Ureter (tissue), 1 donor: ENCODE measurements around the gene MICB. TPM values are rescaled to one million over a fixed set of nuclear protein-coding genes. Genes with fewer than 3 reads are reported as not detected.

Source experiments
- DNase-seq: peaks from one replicate; pipeline ENCODE4 v3.0.0-alpha.2; 2020; ENCODE audit warnings: low spot score
- total RNA-seq: library from RNA; stranded (reverse); gene quantifications from one replicate; pipeline ENCODE4 v1.2.4, GENCODE V29; 2023
- donor health status: DM: yes; HTN: yes; CAD: no.

The MICB gene
- total RNA-seq, 1 donor from 2014 or later: 2.9 TPM

DNA sequence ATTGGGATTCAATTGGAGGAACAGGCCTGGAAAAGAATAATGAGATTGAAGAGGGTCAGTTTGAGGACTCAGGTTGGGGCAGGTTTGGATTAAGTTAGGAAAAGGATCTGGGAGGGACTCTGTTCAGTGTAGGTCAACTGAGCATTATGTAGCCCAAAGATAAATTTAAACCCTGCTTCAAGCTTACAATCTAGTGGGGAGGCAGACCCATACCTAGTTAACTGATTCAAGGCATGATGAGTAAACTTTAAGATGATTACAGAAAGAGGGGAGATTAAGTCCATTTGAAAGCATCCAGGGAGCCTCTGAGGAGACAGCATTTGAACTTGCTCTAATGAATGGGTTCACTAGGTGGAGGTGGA is 62.7 kb downstream of the MICB start:
- no peak for DNase-seq

Other genes with a start within 250 kb of the MICB start
- gene HLA-C, start 226.1 kb upstream of the MICB start, total RNA-seq: 451 TPM
- 562 TPM for gene HLA-B, start 141.0 kb upstream of the MICB start, total RNA-seq
- gene MICA, start 94.5 kb upstream of the MICB start, total RNA-seq: 27.7 TPM
- gene MCCD1, start 30.8 kb downstream of the MICB start, total RNA-seq: not detected
- gene DDX39B, start 43.9 kb downstream of the MICB start, total RNA-seq: 368 TPM
- gene ATP6V1G2, start 48.5 kb downstream of the MICB start, total RNA-seq: 0.65 TPM
- 21.9 TPM for gene NFKBIL1, start 49.5 kb downstream of the MICB start, total RNA-seq
- gene LTA, start 74.1 kb downstream of the MICB start, total RNA-seq: not detected
- gene TNF, start 77.4 kb downstream of the MICB start, total RNA-seq: 0.36 TPM
- 0.42 TPM for gene LTB, start 84.3 kb downstream of the MICB start, total RNA-seq
- gene LST1, start 88.1 kb downstream of the MICB start, total RNA-seq: 6.7 TPM
- not detected for gene NCR3, start 94.9 kb downstream of the MICB start, total RNA-seq
- 6.7 TPM for gene AIF1, start 117.1 kb downstream of the MICB start, total RNA-seq
- 186 TPM for gene PRRC2A, start 122.6 kb downstream of the MICB start, total RNA-seq
- 234 TPM for gene BAG6, start 154.5 kb downstream of the MICB start, total RNA-seq
- gene APOM, start 157.7 kb downstream of the MICB start, total RNA-seq: 2.4 TPM
- 21.5 TPM for gene C6orf47, start 162.6 kb downstream of the MICB start, total RNA-seq
- 15.3 TPM for gene GPANK1, start 166.9 kb downstream of the MICB start, total RNA-seq
- gene CSNK2B, start 167.9 kb downstream of the MICB start, total RNA-seq: 149 TPM
- gene LY6G5B, start 171.8 kb downstream of the MICB start, total RNA-seq: 20.6 TPM
- gene LY6G5C, start 182.9 kb downstream of the MICB start, total RNA-seq: 3.0 TPM
- gene ABHD16A, start 205.2 kb downstream of the MICB start, total RNA-seq: 44.5 TPM
- not detected for gene LY6G6F, start 208.7 kb downstream of the MICB start, total RNA-seq
- gene LY6G6D, start 217.2 kb downstream of the MICB start, total RNA-seq: not detected
- not detected for gene LY6G6C, start 223.6 kb downstream of the MICB start, total RNA-seq
- 0.26 TPM for gene MPIG6B, start 225.2 kb downstream of the MICB start, total RNA-seq
- gene DDAH2, start 231.2 kb downstream of the MICB start, total RNA-seq: 33.3 TPM
- 276 TPM for gene CLIC1, start 238.4 kb downstream of the MICB start, total RNA-seq
- gene MSH5, start 241.9 kb downstream of the MICB start, total RNA-seq: 27.8 TPM